T1000 (cell line): ENCODE measurements around the gene DDT.
"Not testable (repeated sequence)": the region's sequence is repeated elsewhere in the genome, so short reads cannot be mapped to it uniquely, and the experiment has no call there.

Experiments used
- DNase-seq: peaks from one replicate; lab custom pipeline; 2025; ENCODE audit warnings: mixed read lengths; lab: John Stamatoyannopoulos, UW

Gene DDT

DNA sequence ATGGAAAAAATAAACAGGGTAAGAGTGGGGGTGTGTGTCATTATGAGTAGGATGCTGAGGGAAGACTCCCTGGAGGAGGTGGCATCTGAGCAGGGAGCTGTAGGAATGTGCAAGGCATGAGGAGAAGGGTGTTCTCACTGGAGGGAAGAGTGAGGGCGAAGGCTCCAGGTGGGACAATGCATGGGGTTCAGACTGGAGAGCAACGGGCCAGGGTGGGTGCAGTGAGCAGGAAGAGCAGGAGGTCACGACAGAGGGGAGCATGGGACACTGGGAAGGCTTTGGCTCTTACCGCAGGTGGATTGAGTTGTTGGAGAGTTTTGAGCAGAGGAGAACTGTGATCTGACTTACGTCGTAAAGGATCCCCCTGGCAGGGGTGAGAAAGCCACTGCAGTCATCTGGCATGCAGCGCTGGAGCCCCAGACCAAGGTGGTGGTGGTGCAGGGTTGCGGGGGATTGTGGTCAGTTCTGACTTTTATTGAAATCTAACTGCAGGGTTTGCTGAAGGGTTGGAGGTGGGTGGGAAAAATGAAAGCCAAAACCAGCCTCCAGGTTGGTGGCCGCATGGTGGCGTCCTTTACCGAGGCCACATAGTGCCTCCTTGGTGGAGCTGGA is 21.3 kb downstream of the DDT start:
- not testable (repeated sequence) for DNase-seq

DNA sequence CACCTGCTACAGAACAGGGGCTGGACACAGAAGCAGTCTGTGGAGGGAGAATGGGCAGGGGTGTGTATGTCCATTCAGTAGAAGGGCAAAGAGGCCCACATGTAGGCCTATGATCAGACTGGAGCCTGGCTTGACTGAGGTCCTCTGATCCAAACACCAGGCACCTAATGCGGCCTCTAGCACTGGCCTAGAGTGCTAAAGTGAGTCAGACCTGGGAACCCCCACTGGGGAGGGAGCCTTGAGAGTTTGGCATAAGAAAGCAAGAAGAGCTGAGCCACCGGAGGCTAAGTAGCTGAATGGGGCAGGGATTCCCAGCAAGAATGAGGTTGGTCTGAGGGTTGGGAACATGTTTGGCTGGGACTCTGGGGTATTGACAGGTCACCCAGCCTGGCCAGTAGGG is 22.9 kb downstream of the DDT start:
- DNase-seq = not testable (repeated sequence)

DNA sequence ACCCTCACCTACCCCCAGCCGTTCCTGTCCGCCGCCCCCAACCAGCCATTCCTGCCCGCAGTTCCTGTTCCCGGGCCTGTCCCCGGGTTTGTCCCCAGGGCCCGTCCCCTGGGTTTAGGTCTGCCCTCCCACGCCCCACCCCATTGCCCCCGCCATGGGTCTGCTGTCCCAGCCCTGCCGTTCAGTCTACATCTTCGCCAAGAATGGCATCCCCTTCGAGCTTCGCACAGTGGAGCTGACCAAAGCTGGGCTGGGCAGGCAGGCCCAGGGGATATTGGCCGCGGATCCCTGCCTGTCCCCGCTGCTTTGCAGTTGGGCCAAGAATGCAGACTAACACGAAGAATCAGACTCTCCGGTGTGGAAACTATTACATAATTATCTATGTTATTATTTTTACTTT is 24.5 kb downstream of the DDT start:
- DNase-seq = not testable (repeated sequence)

DNA sequence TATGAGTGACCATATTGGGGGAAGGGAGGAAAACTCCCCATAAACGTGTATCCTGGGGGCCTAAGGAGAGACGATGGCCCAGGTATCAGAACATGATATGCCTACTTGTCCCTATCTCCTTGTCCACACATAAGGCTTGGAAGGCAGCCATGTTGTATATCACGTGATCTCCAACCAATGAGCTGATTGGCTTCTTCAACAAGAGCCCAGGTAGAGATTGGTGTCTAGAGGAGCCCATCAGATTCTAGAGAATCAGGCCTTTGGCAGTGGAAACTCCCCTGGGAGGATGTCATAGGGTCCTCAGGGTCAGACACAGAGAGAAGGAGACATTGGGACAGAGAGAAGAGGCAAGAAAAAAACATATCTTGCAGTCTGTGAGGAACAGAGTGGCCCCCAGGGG is 26.9 kb downstream of the DDT start:
- not testable (repeated sequence) for DNase-seq

DNA sequence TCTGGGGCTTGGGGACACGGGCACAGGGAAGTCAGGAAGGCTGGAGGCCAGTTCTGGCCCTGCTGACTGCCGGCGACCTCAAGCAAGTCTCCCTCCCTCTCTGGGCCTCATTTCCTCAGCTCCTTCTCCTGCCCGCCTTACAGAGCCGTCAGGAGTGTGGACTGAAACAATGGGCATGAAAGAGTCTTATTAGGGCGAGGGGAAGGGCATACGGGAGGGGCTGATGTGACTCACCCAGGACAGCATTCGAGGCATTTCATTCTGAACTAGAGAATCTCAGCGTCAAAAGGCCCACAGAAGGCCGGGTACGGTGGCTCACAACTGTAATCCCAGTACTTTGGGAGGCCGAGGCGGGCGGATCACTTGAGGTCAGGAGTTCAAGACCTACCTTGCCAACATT is 34.1 kb downstream of the DDT start:
- not testable (repeated sequence) for DNase-seq

DNA sequence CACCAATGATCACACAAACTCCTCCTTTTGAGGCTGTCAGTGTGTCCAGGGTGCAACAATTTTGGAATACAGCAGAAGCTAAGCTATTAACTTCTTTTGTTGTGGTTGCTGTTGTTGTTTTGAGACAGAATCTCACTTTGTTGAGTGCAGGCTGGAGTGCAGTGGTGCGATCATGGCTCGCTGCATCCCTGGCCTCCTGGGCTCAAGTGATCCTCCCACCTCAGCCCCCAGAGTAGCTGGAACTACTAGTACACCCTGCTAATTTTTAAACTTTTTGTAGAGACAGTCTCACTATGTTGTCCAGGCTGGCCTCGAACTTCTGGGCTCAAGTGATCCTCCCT is 35.3 kb downstream of the DDT start:
- DNase-seq = no peak

DNA sequence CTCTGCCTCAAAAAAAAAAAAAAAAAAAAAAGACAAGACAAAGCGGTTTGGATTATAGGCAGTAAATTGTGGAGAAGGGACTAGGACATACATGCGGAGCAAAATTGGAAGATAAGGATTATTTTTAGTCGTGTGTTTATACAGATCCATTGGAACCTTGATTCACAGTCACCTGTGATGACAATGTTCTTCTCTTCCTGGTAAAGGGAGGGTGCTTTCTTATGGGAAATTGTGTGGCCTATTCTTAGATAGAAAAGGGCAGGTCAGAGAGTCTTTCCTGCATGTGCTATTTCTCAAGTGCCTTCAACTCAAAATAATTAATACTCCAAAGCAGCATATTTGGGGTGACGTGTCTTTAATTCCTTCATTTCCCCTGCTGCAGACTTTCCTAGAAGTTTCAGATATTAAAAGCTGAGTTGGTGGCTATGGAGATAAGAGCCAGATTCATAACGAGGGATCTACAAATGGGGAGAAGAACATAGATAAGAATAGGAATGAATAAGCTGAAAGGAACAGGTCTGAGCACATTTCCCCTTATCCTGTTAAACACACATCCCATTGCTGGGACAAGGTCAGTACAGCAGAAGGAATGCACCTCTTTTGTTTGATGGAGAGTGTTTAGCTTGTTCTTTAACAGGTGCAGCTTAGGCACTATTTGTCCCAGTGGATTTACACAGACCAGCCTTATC is 35.8 kb downstream of the DDT start:
- DNase-seq = no peak

DNA sequence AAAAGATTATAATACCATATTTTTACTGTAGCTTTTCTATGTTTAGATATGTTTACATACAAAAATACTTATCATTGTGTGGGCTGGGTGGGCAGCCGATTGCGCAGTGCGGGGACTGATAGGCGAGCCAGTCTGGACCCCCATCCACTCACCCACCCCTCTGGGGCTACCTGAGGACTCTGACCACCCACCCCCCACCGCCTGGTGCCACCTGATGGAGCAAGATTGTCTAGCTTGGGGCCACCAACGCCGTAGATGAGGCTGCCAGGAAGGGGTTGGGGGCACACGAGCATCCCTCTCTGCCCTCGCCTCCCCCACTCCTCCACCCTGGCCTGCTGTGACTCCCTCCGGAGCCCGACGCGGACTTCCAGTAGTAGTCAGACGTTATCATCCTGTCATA is 47.7 kb downstream of the DDT start:
- no peak for DNase-seq

DNA sequence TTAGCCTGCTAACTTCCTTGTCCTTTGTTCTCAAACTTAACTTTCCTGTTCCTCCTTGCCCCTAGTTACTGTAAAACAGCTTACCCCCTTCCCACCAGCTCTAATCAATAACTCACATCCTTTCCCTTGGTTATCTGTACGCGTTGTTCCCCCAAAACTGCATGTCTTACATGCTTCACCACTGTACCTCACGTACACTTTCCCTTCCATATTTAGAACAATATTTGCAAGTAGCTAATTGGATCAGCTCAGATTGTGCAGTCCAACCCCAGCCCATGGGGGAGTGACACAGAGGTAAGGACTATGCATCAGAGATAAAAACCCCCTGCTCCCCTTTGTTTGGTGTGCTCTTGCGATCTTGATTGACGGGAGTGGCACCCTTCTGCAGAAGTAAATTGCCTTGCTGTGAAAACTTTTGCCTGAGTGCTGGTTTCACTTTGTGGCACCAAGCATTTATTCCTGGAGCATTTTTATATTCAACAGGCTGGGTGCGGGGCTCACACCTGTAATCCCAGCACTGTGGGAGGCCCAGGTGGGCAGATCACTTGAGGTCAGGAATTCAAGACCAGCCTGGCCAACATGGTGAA is 49.1 kb downstream of the DDT start:
- no peak for DNase-seq

DNA sequence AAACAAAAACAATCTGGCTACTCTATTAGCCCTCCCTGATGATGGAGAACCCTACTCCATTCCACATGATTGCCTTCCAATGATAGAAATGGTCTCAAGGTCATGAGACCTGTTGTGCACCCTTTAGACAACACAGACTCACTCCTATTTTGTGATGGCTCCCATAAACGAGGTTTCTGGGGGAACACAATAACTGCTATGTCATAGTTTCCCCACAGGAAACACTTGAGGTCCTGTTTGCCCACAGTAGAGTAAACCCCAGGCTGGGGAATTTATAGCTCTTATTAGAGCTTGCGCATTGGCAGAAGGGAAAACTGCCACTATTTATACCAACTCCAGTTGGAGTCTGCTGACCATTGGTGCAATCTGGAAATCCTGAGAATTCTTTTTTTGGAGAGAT is 51.3 kb downstream of the DDT start:
- DNase-seq = no peak

DNA sequence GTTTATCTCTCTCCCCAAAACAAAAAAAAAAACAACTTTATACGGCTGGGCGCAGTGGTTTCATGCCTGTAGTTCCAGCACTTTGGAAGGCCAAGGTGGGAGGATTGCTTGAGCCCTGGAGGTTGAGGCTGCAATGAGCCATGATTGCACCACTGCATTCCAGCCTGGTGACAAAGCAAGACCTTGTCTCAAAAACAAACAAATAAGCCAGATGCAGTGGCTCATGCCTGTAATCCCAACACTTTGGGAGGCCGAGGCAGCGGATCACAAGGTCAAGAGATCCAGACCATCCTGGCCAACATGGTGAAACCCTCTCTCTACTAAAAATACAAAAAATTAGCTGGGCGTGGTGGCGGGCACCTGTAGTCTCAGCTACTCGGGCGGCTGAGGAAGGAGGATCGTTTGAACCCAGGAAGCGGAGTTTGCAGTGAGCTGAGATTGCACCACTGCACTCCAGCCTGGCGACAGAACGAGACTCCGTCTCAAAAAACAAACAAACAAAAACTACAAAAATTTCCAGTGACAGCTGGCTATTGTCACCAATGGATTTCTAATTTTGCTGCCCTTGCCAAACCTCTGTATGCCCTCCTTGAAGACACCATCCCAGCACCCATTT is 52.5 kb downstream of the DDT start:
- not testable (repeated sequence) for DNase-seq
